Memory B cell (primary cell): ENCODE measurements around the gene SMIM9.

Experiments used
- ATAC-seq: fragments of 150-1000 bp; cut with Tn5 transposase; 2 replicates; pipeline ENCODE4 v1.10.0; 2021; ENCODE audit warnings: low read depth, mild to moderate bottlenecking, moderate library complexity
- DNase-seq, 2 donors: peaks; one replicate each; pipeline ENCODE4 v3.0.0; 2022; ENCODE audit warnings: low spot score in 2 of 2
- H3K27ac Mint-ChIP-seq: one replicate; pipeline ENCODE4 v1.8.0; 2022; ENCODE audit warnings: mild to moderate bottlenecking, moderate library complexity, mixed read lengths
- H3K27me3 Mint-ChIP-seq: one replicate; pipeline ENCODE4 v1.8.0; 2022; ENCODE audit warnings: mixed read lengths
- H3K36me3 Mint-ChIP-seq: one replicate; pipeline ENCODE4 v1.8.0; 2022; ENCODE audit warnings: mild to moderate bottlenecking, mixed read lengths
- H3K4me1 Mint-ChIP-seq: one replicate; pipeline ENCODE4 v1.8.0; 2022; ENCODE audit warnings: mixed read lengths
- H3K4me3 Mint-ChIP-seq: one replicate; pipeline ENCODE4 v1.8.0; 2022; ENCODE audit warnings: mild to moderate bottlenecking, moderate library complexity, mixed read lengths
- H3K9me3 Mint-ChIP-seq: one replicate; pipeline ENCODE4 v1.8.0; 2022; ENCODE audit warnings: mixed read lengths

SMIM9 gene

GRCh38 chrX:154804957-154805695 lies 29.3 kb downstream of the SMIM9 start, which contains the start of gene MPP1:
Gene MPP1 (minus strand): TSS chrX:154805485. CDS start chrX:154805373, 112 bp downstream.
- Mint-ChIP-seq H3K4me1 (peaks cover 10% of the 10 kb centered on the region), H3K4me3 (peak within 1 kb of the TSS; percentile 86), H3K27ac (peak within 1 kb of the TSS; percentile 57), H3K9me3 (no peaks in the 10 kb centered on the region), H3K27me3 (no peaks in the 10 kb centered on the region), H3K36me3 (no peaks in the 10 kb centered on the region)
- ATAC-seq (peak; percentile 99), DNase-seq (peak; percentile 65 to 71)

GRCh38 chrX:154804261-154804956 lies 30.1 kb downstream of the SMIM9 start:
- H3K36me3 Mint-ChIP-seq: no peaks in the 10 kb centered on the region
- H3K4me1 Mint-ChIP-seq: peaks cover 10% of the 10 kb centered on the region
- H3K27ac Mint-ChIP-seq: peak overlapping the region; percentile 57
- H3K9me3 Mint-ChIP-seq: no peaks in the 10 kb centered on the region
- peak overlapping the region; percentile 86 for H3K4me3 Mint-ChIP-seq
- H3K27me3 Mint-ChIP-seq: no peaks in the 10 kb centered on the region
- DNase-seq (no peak), ATAC-seq (no peak)

GRCh38 chrX:154802947-154803346 lies 31.5 kb downstream of the SMIM9 start:
- no peak overlapping the region for H3K27ac Mint-ChIP-seq

GRCh38 chrX:154800478-154801210 lies 33.8 kb downstream of the SMIM9 start:
- peaks cover 20% of the 10 kb centered on the region for H3K4me1 Mint-ChIP-seq
- DNase-seq (no peak), ATAC-seq (no peak)
- no peaks in the 10 kb centered on the region for H3K27me3 Mint-ChIP-seq
- no peak overlapping the region for H3K4me3 Mint-ChIP-seq
- H3K36me3 Mint-ChIP-seq: no peaks in the 10 kb centered on the region
- H3K27ac Mint-ChIP-seq: no peak overlapping the region
- H3K9me3 Mint-ChIP-seq: no peaks in the 10 kb centered on the region

More at GRCh38 chrX:154802947-154803346, 31.5 kb downstream of the SMIM9 start:
- H3K4me1 Mint-ChIP-seq: peaks cover 12% of the 10 kb centered on the region
- H3K4me3 Mint-ChIP-seq: no peak overlapping the region
- H3K9me3 Mint-ChIP-seq: no peaks in the 10 kb centered on the region
- H3K27me3 Mint-ChIP-seq: no peaks in the 10 kb centered on the region
- no peak for DNase-seq
- H3K36me3 Mint-ChIP-seq: no peaks in the 10 kb centered on the region
- ATAC-seq: no peak

GRCh38 chrX:154799556-154800348 lies 34.7 kb downstream of the SMIM9 start:
- H3K4me1 Mint-ChIP-seq: peaks cover 22% of the 10 kb centered on the region
- H3K27ac Mint-ChIP-seq: no peak overlapping the region
- no peaks in the 10 kb centered on the region for H3K9me3 Mint-ChIP-seq
- DNase-seq (no peak), ATAC-seq (no peak)
- H3K27me3 Mint-ChIP-seq: no peaks in the 10 kb centered on the region
- H3K4me3 Mint-ChIP-seq: no peak overlapping the region
- H3K36me3 Mint-ChIP-seq: no peaks in the 10 kb centered on the region

GRCh38 chrX:154797006-154797405 lies 37.5 kb downstream of the SMIM9 start:
- H3K4me1 Mint-ChIP-seq: peaks cover 16% of the 10 kb centered on the region
- H3K4me3 Mint-ChIP-seq: no peak overlapping the region
- no peaks in the 10 kb centered on the region for H3K36me3 Mint-ChIP-seq
- ATAC-seq (no peak), DNase-seq (no peak)
- H3K9me3 Mint-ChIP-seq: no peaks in the 10 kb centered on the region
- no peak overlapping the region for H3K27ac Mint-ChIP-seq
- H3K27me3 Mint-ChIP-seq: no peaks in the 10 kb centered on the region

GRCh38 chrX:154795016-154795415 lies 39.4 kb downstream of the SMIM9 start:
- Mint-ChIP-seq H3K27me3 (no peaks in the 10 kb centered on the region), H3K9me3 (no peaks in the 10 kb centered on the region), H3K4me3 (no peak overlapping the region), H3K36me3 (no peaks in the 10 kb centered on the region), H3K4me1 (peaks cover 14% of the 10 kb centered on the region), H3K27ac (no peak overlapping the region)
- ATAC-seq (no peak), DNase-seq (no peak)

GRCh38 chrX:154793084-154793795 lies 41.2 kb downstream of the SMIM9 start:
- Mint-ChIP-seq H3K36me3 (no peaks in the 10 kb centered on the region), H3K27ac (no peak overlapping the region), H3K4me1 (peaks cover 11% of the 10 kb centered on the region), H3K4me3 (no peak overlapping the region), H3K27me3 (no peaks in the 10 kb centered on the region), H3K9me3 (no peaks in the 10 kb centered on the region)
- no peak for ATAC-seq
- no peak for DNase-seq

- Mint-ChIP-seq H3K27me3 (no peaks in the 10 kb centered on the region), H3K27ac (no peak overlapping the region), H3K4me1 (peaks cover 8% of the 10 kb centered on the region), H3K4me3 (no peak overlapping the region), H3K9me3 (no peaks in the 10 kb centered on the region), H3K36me3 (peaks cover 2% of the 10 kb centered on the region)
- DNase-seq (no peak), ATAC-seq (no peak)
Observed at GRCh38 chrX:154791939-154792338, 42.5 kb downstream of the SMIM9 start.

GRCh38 chrX:154791467-154791866 lies 43.0 kb downstream of the SMIM9 start:
- H3K9me3 Mint-ChIP-seq: no peaks in the 10 kb centered on the region
- DNase-seq: no peak
- H3K36me3 Mint-ChIP-seq: peaks cover 2% of the 10 kb centered on the region
- H3K4me1 Mint-ChIP-seq: peaks cover 4% of the 10 kb centered on the region
- no peak for ATAC-seq
- H3K4me3 Mint-ChIP-seq: no peak overlapping the region
- no peak overlapping the region for H3K27ac Mint-ChIP-seq
- H3K27me3 Mint-ChIP-seq: no peaks in the 10 kb centered on the region

- Mint-ChIP-seq H3K27me3 (no peaks in the 10 kb centered on the region), H3K4me1 (peaks cover 10% of the 10 kb centered on the region), H3K4me3 (no peak overlapping the region), H3K36me3 (peaks cover 2% of the 10 kb centered on the region), H3K9me3 (no peaks in the 10 kb centered on the region), H3K27ac (no peak overlapping the region)
- DNase-seq: no peak
- ATAC-seq: no peak
Observed at GRCh38 chrX:154785716-154786115, 48.7 kb downstream of the SMIM9 start.

GRCh38 chrX:154784149-154784995 lies 50.1 kb downstream of the SMIM9 start:
- H3K9me3 Mint-ChIP-seq: no peaks in the 10 kb centered on the region
- peak overlapping the region; percentile 68 for H3K4me3 Mint-ChIP-seq
- no peaks in the 10 kb centered on the region for H3K27me3 Mint-ChIP-seq
- H3K36me3 Mint-ChIP-seq: peaks cover 2% of the 10 kb centered on the region
- DNase-seq (no peak), ATAC-seq (no peak)
- H3K4me1 Mint-ChIP-seq: peaks cover 10% of the 10 kb centered on the region
- H3K27ac Mint-ChIP-seq: no peak overlapping the region
